SK-N-SH treated with all-trans-retinoic acid at 6 μM for 48 hours (cell line): ENCODE results near the gene CLSTN2.

Experiments
- ISL1 ChIP-seq: fragments of 250-450 bp; sonication (Bioruptor Pico); IDR thresholded peaks from 2 replicates; pipeline ENCODE4 v2.1.2; 2022; ENCODE audit warnings: mild to moderate bottlenecking, moderate library complexity
- PPARA ChIP-seq: fragments of 250-450 bp; sonication (Bioruptor Pico); IDR thresholded peaks from 2 replicates; pipeline ENCODE4 v1.5.0; 2020; ENCODE audit warnings: mild to moderate bottlenecking, borderline replicate concordance
- TOX ChIP-seq: fragments of 250-450 bp; sonication (Bioruptor Pico); IDR thresholded peaks from 2 replicates; pipeline ENCODE4 v1.8.0; 2021; ENCODE audit warnings: mild to moderate bottlenecking, moderate library complexity, borderline replicate concordance
- ZC3H10 ChIP-seq: fragments of 250-450 bp; sonication (Bioruptor Pico); IDR thresholded peaks from 2 replicates; pipeline ENCODE4 v1.5.1; 2021; ENCODE audit warnings: mild to moderate bottlenecking, moderate library complexity
- ZFP3 ChIP-seq: fragments of 250-450 bp; sonication (Bioruptor Pico); IDR thresholded peaks from 2 replicates; pipeline ENCODE4 v1.5.0; 2020; ENCODE audit warnings: mild to moderate bottlenecking, moderate library complexity
- ZNF70 ChIP-seq: fragments of 450-650 bp; formaldehyde crosslinking; IDR thresholded peaks from 2 replicates; pipeline ENCODE4 v1.5.0; 2020; ENCODE audit warnings: mild to moderate bottlenecking, moderate library complexity
- TF ChIP-seq, protein P1 (sequence below): fragments of 250-450 bp; sonication (Bioruptor Pico); IDR thresholded peaks from 2 replicates; pipeline ENCODE4 v1.5.0; 2020; ENCODE audit warnings: mild to moderate bottlenecking, moderate library complexity
- TF ChIP-seq, protein P2 (sequence below): fragments of 250-450 bp; sonication (Bioruptor Pico); IDR thresholded peaks from 2 replicates; pipeline ENCODE4 v1.5.1; 2020; ENCODE audit warnings: low read depth, mild to moderate bottlenecking, moderate library complexity
- TF ChIP-seq, protein P3 (sequence below): fragments of 250-450 bp; sonication (Bioruptor Pico); IDR thresholded peaks from 2 replicates; pipeline ENCODE4 v1.8.0; 2020; ENCODE audit warnings: mild to moderate bottlenecking, moderate library complexity, borderline replicate concordance

DNA sequence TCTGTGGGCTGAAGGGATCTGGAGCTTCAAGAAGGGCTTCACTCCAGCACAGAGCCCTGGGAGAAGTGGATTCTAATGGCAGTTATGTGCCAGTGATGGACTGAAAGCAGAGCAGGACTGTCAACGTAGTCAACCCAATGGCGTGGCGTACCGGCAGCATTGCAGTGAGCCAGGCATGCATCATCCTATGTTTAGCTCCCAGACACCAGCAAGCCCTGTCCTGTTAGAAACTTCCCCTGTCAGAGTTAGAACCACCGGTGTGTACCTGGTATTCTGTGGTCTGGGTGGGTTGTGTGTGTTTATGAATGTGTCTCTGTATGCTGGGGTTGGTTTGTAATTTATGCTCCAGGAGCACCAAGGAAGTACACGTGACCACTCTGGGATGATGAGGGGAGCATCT, 86.3 kb downstream of the CLSTN2 start:
- no peak for TF ChIP-seq ZNF70 (CRISPR knock-in tag)
- no peak for TF ChIP-seq ISL1 (CRISPR knock-in tag)
- TF ChIP-seq, protein P1, sequence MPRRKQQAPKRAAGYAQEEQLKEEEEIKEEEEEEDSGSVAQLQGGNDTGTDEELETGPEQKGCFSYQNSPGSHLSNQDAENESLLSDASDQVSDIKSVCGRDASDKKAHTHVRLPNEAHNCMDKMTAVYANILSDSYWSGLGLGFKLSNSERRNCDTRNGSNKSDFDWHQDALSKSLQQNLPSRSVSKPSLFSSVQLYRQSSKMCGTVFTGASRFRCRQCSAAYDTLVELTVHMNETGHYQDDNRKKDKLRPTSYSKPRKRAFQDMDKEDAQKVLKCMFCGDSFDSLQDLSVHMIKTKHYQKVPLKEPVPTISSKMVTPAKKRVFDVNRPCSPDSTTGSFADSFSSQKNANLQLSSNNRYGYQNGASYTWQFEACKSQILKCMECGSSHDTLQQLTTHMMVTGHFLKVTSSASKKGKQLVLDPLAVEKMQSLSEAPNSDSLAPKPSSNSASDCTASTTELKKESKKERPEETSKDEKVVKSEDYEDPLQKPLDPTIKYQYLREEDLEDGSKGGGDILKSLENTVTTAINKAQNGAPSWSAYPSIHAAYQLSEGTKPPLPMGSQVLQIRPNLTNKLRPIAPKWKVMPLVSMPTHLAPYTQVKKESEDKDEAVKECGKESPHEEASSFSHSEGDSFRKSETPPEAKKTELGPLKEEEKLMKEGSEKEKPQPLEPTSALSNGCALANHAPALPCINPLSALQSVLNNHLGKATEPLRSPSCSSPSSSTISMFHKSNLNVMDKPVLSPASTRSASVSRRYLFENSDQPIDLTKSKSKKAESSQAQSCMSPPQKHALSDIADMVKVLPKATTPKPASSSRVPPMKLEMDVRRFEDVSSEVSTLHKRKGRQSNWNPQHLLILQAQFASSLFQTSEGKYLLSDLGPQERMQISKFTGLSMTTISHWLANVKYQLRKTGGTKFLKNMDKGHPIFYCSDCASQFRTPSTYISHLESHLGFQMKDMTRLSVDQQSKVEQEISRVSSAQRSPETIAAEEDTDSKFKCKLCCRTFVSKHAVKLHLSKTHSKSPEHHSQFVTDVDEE (CRISPR knock-in tag), result no peak
- no peak for TF ChIP-seq ZFP3
- no peak for TF ChIP-seq PPARA (CRISPR knock-in tag)
- TF ChIP-seq, protein P2, sequence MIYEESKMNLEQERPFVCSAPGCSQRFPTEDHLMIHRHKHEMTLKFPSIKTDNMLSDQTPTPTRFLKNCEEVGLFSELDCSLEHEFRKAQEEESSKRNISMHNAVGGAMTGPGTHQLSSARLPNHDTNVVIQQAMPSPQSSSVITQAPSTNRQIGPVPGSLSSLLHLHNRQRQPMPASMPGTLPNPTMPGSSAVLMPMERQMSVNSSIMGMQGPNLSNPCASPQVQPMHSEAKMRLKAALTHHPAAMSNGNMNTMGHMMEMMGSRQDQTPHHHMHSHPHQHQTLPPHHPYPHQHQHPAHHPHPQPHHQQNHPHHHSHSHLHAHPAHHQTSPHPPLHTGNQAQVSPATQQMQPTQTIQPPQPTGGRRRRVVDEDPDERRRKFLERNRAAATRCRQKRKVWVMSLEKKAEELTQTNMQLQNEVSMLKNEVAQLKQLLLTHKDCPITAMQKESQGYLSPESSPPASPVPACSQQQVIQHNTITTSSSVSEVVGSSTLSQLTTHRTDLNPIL (CRISPR knock-in tag), result no peak
- no peak for TF ChIP-seq ZC3H10 (CRISPR knock-in tag)
- no peak for TF ChIP-seq TOX
- TF ChIP-seq, protein P3, sequence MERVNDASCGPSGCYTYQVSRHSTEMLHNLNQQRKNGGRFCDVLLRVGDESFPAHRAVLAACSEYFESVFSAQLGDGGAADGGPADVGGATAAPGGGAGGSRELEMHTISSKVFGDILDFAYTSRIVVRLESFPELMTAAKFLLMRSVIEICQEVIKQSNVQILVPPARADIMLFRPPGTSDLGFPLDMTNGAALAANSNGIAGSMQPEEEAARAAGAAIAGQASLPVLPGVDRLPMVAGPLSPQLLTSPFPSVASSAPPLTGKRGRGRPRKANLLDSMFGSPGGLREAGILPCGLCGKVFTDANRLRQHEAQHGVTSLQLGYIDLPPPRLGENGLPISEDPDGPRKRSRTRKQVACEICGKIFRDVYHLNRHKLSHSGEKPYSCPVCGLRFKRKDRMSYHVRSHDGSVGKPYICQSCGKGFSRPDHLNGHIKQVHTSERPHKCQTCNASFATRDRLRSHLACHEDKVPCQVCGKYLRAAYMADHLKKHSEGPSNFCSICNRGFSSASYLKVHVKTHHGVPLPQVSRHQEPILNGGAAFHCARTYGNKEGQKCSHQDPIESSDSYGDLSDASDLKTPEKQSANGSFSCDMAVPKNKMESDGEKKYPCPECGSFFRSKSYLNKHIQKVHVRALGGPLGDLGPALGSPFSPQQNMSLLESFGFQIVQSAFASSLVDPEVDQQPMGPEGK (CRISPR knock-in tag), result no peak
